ENCODE results near the gene ATP11A. TPM values are rescaled to one million over a fixed set of nuclear protein-coding genes. Genes with fewer than 3 reads are reported as not detected.

The ATP11A gene
- total and polyA plus RNA-seq, 2 donors (not counting 3 experiments of a cell fraction or from before 2014, with no cell fraction given): 16.5 to 88.1 TPM

DNA sequence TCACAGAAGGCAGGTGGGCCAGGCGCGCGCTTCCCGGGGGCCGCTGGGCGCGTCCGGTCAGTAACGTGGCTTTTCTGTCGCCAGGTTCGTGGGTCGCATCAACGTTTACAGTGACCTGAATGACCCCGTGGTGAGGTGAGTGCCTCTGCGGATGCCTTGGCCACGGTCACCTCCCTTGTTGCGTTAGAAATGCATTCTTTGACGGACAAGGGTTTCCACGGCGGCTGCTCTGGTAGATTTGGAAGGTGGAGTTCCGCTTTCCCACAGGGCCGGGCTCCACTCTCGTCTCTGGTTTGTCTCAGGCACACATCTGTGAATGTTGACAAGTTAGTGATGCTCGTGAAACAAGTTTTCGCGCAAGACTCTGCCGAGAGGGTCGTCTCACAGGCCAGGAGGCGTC is 130.0 kb downstream of the ATP11A start:
- Histone ChIP-seq H3K4me2 (ENCODE audit: insufficient read depth, low read length) (no peak overlapping the region), H3K9ac (replicated peaks; ENCODE audit: extremely low read depth, insufficient read depth, low read length) (no peak overlapping the region), H3K4me3 (replicated peaks in 1 of 3; ENCODE audit: insufficient read depth in 1 of 3, low read depth in 1 of 3, low read length in 3 of 3) (no peak overlapping the region), H3K36me3 (ENCODE audit: control insufficient read depth in 2 of 2, extremely low read depth in 1 of 2, insufficient read depth in 2 of 2, low read length in 2 of 2) (peaks cover 4 to 25% of the 10 kb centered on the region in 2 experiments), H2AFZ (ENCODE audit: low read depth, low read length) (no peak overlapping the region), H3K79me2 (ENCODE audit: control insufficient read depth, insufficient read depth, low read length) (no peaks in the 10 kb centered on the region), H3K9me3 (replicated peaks; ENCODE audit: control insufficient read depth, insufficient read depth, low read length) (no peaks in the 10 kb centered on the region), H3K27me3 (ENCODE audit: control insufficient read depth in 2 of 2, insufficient read depth in 2 of 2, low read length in 2 of 2) (no peaks in the 10 kb centered on the region), H4K20me1 (replicated peaks; ENCODE audit: control insufficient read depth, extremely low read depth, insufficient read depth, low read length) (no peaks in the 10 kb centered on the region), H3K4me1 (ENCODE audit: control insufficient read depth, extremely low read depth, insufficient read depth, low read length) (peaks cover 11% of the 10 kb centered on the region), H3K9me1 (replicated peaks; ENCODE audit: control insufficient read depth, extremely low read depth, insufficient read depth, low read length) (no peaks in the 10 kb centered on the region), H3K27ac (ENCODE audit: insufficient read depth, low read depth, low read length) (no peak overlapping the region)
- dilution Hi-C loops (cut with MboI; ENCODE audit: extremely low pct_ligation_motif_present, low sequenced_read_pairs) (no loop called here), intact Hi-C loops (cut with micrococcal nuclease) (no loop called here)
- ChIA-PET CTCF (interaction anchor here (0.7 kb wide), 1 partner anchor 39 kb away, joined by 3 read pairs; no protein-coding TSS in a partner anchor), POLR2A (no interaction called here)
- no TSS peak for BruUV-seq (replicated peaks)
- no peak for FAIRE-seq
- TF ChIP-seq, protein P1, sequence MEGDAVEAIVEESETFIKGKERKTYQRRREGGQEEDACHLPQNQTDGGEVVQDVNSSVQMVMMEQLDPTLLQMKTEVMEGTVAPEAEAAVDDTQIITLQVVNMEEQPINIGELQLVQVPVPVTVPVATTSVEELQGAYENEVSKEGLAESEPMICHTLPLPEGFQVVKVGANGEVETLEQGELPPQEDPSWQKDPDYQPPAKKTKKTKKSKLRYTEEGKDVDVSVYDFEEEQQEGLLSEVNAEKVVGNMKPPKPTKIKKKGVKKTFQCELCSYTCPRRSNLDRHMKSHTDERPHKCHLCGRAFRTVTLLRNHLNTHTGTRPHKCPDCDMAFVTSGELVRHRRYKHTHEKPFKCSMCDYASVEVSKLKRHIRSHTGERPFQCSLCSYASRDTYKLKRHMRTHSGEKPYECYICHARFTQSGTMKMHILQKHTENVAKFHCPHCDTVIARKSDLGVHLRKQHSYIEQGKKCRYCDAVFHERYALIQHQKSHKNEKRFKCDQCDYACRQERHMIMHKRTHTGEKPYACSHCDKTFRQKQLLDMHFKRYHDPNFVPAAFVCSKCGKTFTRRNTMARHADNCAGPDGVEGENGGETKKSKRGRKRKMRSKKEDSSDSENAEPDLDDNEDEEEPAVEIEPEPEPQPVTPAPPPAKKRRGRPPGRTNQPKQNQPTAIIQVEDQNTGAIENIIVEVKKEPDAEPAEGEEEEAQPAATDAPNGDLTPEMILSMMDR (IDR thresholded peaks at IDR 0.05; ENCODE audit: extremely low read depth in 1 of 2, insufficient read depth in 1 of 2, low read depth in 1 of 2, low read length in 2 of 2): no peak
- TF ChIP-seq EZH2 (IDR thresholded peaks at IDR 0.05; ENCODE audit: borderline replicate concordance, low read depth, low read length, severe bottlenecking) (no peak), FOS (IDR thresholded peaks at IDR 0.05; ENCODE audit: borderline replicate concordance, insufficient read depth, low read length) (no peak), MYC (IDR thresholded peaks at IDR 0.05; ENCODE audit: low read depth, low read length) (no peak), GATA2 (IDR thresholded peaks at IDR 0.05; ENCODE audit: insufficient read depth, insufficient read length, low read depth, low read length) (no peak), POLR2A (IDR thresholded peaks at IDR 0.05; ENCODE audit: low read depth, low read length) (no peak), POLR2AphosphoS5 (IDR thresholded peaks at IDR 0.05; ENCODE audit: insufficient read depth, low read depth, low read length) (no peak), JUN (IDR thresholded peaks at IDR 0.05; ENCODE audit: borderline replicate concordance, insufficient read depth, insufficient read length, low read depth) (no peak)
- TF ChIP-seq, protein P2, sequence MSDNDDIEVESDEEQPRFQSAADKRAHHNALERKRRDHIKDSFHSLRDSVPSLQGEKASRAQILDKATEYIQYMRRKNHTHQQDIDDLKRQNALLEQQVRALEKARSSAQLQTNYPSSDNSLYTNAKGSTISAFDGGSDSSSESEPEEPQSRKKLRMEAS (IDR thresholded peaks at IDR 0.05; ENCODE audit: insufficient read depth, insufficient read length): no peak
- DNase-seq (ENCODE audit: low read depth, low spot score): no peak

All from endothelial cell of umbilical vein (primary cell).